Urinary bladder (tissue), 4 donors: ENCODE results near the gene CACYBP. TPM values are rescaled to one million over a fixed set of nuclear protein-coding genes. Genes with fewer than 3 reads are reported as not detected.

Experiments used
- DNase-seq: peaks from one replicate; pipeline ENCODE4 v3.0.0-alpha.2; 2015; ENCODE audit errors: extremely low spot score
- H3K27ac ChIP-seq: one replicate; pipeline ENCODE4 v1.5.1; 2013; ENCODE audit warnings: low read depth, mild to moderate bottlenecking, moderate library complexity
- H3K36me3 ChIP-seq: one replicate; pipeline ENCODE4 v1.6.1; 2013; ENCODE audit warnings: mild to moderate bottlenecking, moderate library complexity; ENCODE audit not compliant: insufficient read depth
- H3K4me1 ChIP-seq: one replicate; pipeline ENCODE4 v1.6.1; 2013; ENCODE audit warnings: mild to moderate bottlenecking, moderate library complexity; ENCODE audit not compliant: insufficient read depth
- H3K4me3 ChIP-seq: one replicate; pipeline ENCODE4 v1.5.1; 2013; ENCODE audit warnings: low read depth, low read length
- WGBS: extraction: QIAGEN DNeasy Blood & Tissue Kit; methylation state at CpG from one replicate; pipeline ENCODE4 v1.1.7; 2013; 5-methylcytosine and 5-hydroxymethylcytosine counted together
- polyA plus RNA-seq: library from polyadenylated mRNA; stranded (reverse); fragments of 200-250 nt; gene quantifications from one replicate; pipeline ENCODE4 v1.2.3, GENCODE V29; 2013
- total RNA-seq: library from RNA; depleted of rRNA; stranded (reverse); fragments of >200 nt; gene quantifications from one replicate; pipeline ENCODE4 v1.2.3, GENCODE V29; 2014
- donor health status: healthy with polysubstance abuse.
- donor health status: healthy.

The CACYBP gene
- total RNA-seq (149 TPM), polyA plus RNA-seq (89.2 TPM)

- Histone ChIP-seq H3K4me1 (no peaks in the 10 kb centered on the region), H3K27ac (peak within 1 kb of the TSS; percentile 97), H3K36me3 (no peaks in the 10 kb centered on the region), H3K4me3 (peak within 1 kb of the TSS; percentile 77)
- DNase-seq = no peak
- WGBS = under 1% methylated on average over 71 of the region's 71 CpGs
Measured at GRCh38 chr1:174999936-175000696, at the start of gene CACYBP. Gene CACYBP (plus strand): TSS chr1:174999947. CDS start chr1:175000181, 234 bp downstream.

DNA sequence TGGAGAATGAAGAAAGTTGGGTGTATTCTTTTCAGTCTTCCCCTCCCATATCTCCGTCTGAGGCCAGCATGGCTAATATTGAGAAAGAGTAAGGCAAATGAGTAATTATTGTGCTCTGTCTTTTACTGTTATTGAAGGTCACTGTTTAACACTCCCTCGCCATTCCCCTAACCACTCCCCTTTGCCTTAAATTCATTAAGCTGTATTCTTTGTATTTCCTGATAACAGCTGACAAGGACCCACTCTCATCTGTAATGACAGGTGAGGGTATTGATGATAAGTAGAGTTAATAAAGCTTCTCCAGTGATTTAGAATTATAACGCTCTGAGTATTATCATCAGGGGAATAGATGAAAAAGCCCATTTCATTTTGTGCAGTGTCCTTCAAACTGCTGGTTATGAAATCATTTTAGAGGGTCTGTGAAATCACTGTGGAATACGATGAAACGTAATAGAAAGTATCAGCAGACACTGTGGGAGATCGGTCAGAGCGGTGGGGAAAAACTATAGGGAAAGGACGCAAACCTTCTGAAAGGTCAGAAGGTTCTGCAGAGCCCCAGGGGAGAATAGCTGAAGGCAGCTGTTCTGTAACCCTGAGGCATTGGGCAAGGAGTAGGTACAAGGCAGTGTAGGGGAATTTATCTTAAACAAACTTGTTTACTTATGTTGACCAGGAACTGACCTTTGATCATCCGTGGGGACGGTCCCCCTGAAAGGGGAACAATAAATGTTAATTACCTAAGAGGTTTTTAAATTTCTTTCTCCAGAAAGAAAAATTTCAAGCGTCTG is 46.3 kb upstream of the CACYBP start:
- H3K27ac ChIP-seq = no peak overlapping the region
- WGBS = 70% methylated on average over 11 of the region's 11 CpGs
- DNase-seq = no peak
- H3K36me3 ChIP-seq = no peaks in the 10 kb centered on the region
- no peak overlapping the region for H3K4me3 ChIP-seq
- no peaks in the 10 kb centered on the region for H3K4me1 ChIP-seq

DNA sequence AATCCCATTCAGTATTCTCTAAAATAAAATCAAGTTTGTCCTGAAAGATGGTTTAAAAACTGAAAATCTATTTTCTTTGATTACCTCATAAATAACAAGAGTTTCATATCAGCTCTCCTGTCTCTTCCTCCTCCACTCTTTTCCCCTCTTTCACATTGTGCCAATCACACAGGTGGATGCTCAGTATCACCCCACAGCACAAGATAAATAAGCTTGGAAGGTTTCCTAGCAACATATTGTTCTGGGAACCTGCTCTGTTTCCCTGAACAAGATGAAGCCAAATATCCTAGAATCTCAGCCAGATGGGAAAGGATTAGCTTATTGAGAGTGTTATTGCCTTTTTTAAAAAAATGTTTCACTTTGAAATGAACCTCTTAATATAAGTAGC is 45.7 kb upstream of the CACYBP start:
- H3K4me3 ChIP-seq = no peak overlapping the region
- no peaks in the 10 kb centered on the region for H3K4me1 ChIP-seq
- H3K36me3 ChIP-seq = no peaks in the 10 kb centered on the region
- H3K27ac ChIP-seq = no peak overlapping the region
- DNase-seq = no peak

- whole genome bisulfite sequencing = 42% methylated on average over 3 of the region's 3 CpGs
- Histone ChIP-seq H3K4me1 (no peaks in the 10 kb centered on the region), H3K4me3 (no peak overlapping the region), H3K36me3 (no peaks in the 10 kb centered on the region), H3K27ac (no peak overlapping the region)
- no peak for DNase-seq
Measured at GRCh38 chr1:174954671-174955669, 44.8 kb upstream of the CACYBP start.

GRCh38 chr1:174956086-174956485 is 43.7 kb upstream of the CACYBP start:
- 92% methylated on average over 3 of the region's 3 CpGs for WGBS
- DNase-seq = no peak

DNA sequence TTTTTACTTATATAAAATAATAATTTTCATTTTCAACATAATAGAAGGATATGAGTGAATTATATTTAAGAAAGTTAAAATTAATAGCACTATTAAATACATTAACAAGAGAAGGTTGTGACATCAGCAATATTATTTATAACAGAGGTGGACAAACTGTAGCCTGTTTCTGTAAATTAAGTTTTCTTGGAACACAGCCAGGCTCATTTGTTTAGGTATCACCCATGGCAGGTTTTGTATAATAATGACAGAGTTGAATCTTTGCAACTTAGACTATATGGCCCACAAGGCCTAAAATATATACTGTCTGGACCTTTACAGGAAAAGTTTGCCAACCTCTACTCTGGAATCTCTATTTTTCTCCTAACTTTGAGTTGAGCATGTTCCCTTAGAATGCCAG is 42.8 kb upstream of the CACYBP start:
- H3K4me3 ChIP-seq = no peak overlapping the region
- no peaks in the 10 kb centered on the region for H3K4me1 ChIP-seq
- H3K36me3 ChIP-seq = no peaks in the 10 kb centered on the region
- no peak overlapping the region for H3K27ac ChIP-seq
- DNase-seq = no peak

More at GRCh38 chr1:174956086-174956485, 43.7 kb upstream of the CACYBP start:
- Histone ChIP-seq H3K4me3 (no peak overlapping the region), H3K4me1 (no peaks in the 10 kb centered on the region), H3K27ac (no peak overlapping the region), H3K36me3 (no peaks in the 10 kb centered on the region)

DNA sequence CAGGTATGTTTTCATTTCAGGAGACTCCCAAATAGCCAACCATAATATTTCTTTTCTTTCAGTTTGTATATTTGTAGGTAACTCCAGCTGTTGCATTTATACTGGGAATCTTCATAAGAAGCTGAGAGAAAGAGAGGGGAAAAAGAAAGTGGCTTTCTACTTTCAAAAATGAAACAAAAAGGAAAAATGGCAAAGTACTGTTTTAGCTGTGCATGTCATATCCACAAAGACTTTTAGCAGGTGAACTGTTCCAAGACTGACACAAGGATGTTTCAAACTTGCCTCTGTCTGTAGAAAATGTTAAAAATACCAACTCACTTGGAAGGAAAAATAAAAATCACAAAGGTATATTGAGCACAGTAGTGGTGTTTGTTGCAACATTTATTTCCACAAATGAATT is 41.9 kb upstream of the CACYBP start:
- DNase-seq = no peak
- no peaks in the 10 kb centered on the region for H3K36me3 ChIP-seq
- H3K27ac ChIP-seq = no peak overlapping the region
- H3K4me3 ChIP-seq = no peak overlapping the region
- H3K4me1 ChIP-seq = no peaks in the 10 kb centered on the region

- H3K4me3 ChIP-seq = no peak overlapping the region
- no peaks in the 10 kb centered on the region for H3K36me3 ChIP-seq
- no peak overlapping the region for H3K27ac ChIP-seq
- H3K4me1 ChIP-seq = no peaks in the 10 kb centered on the region
- DNase-seq = no peak
- 82% methylated on average over 1 of the region's 1 CpG for WGBS
Measured at GRCh38 chr1:174958396-174958795, 41.4 kb upstream of the CACYBP start.

- Histone ChIP-seq H3K4me1 (no peaks in the 10 kb centered on the region), H3K4me3 (no peak overlapping the region), H3K27ac (no peak overlapping the region), H3K36me3 (no peaks in the 10 kb centered on the region)
- WGBS = 90% methylated on average over 2 of the region's 2 CpGs
- no peak for DNase-seq
Measured at GRCh38 chr1:174960362-174960761, 39.4 kb upstream of the CACYBP start.

DNA sequence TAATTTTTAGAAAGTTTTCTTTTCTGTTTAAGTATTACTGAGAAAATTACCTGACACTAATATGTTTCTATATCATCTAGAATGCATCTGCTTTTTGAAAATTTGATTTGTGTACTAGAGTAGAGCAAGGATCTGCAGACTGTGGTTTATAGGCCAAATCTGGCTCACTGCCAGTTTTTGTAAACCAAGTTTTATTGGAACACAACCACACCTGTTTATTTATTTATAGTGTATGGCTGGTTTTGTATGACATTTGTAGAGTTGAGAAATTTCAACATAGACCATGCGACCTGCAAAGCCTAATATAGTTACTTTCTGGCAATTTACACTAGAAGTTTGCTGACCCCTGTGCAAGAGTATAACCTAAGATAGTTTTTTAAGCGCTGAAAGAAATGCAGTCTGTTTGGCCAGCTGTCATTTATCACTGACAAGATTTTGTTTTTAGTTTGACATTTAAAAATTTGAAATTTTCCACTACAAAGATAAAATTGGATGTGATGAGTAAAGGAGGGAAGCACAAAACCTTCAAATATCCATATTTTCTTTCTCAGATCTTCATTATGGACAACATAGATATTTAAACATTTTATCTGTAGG is 36.1 kb upstream of the CACYBP start:
- Histone ChIP-seq H3K4me1 (no peaks in the 10 kb centered on the region), H3K4me3 (no peak overlapping the region), H3K27ac (no peak overlapping the region), H3K36me3 (no peaks in the 10 kb centered on the region)
- WGBS = 37% methylated on average over 2 of the region's 2 CpGs
- no peak for DNase-seq

GRCh38 chr1:174964261-174964971 is 35.3 kb upstream of the CACYBP start:
- no peak for DNase-seq
- H3K27ac ChIP-seq = peak overlapping the region; percentile 50
- H3K4me3 ChIP-seq = no peak overlapping the region
- 28% methylated on average over 6 of the region's 6 CpGs for WGBS
- no peaks in the 10 kb centered on the region for H3K4me1 ChIP-seq
- H3K36me3 ChIP-seq = no peaks in the 10 kb centered on the region

- WGBS = 23% methylated on average over 1 of the region's 1 CpG
- no peak overlapping the region for H3K4me3 ChIP-seq
- H3K36me3 ChIP-seq = no peaks in the 10 kb centered on the region
- no peak overlapping the region for H3K27ac ChIP-seq
- no peak for DNase-seq
- no peaks in the 10 kb centered on the region for H3K4me1 ChIP-seq
Measured at GRCh38 chr1:174964972-174965361, 34.8 kb upstream of the CACYBP start.
